ENCODE results near the gene XG. TPM values are rescaled to one million over a fixed set of nuclear protein-coding genes. Genes with fewer than 3 reads are reported as not detected.

Gene XG
- polyA plus RNA-seq, 3 donors = not detected

- 9% methylated on average over 6 of the region's 9 CpGs for WGBS (ENCODE audit: insufficient coverage)
- Histone ChIP-seq H3K9ac (ENCODE audit: insufficient read depth, low read length, poor library complexity, severe bottlenecking) (peak overlapping the region; percentile 12), H3K79me2 (ENCODE audit: insufficient read depth, low read length) (no peaks in the 10 kb centered on the region), H3K4me3 (replicated peaks in 1 of 3; ENCODE audit: low read depth in 2 of 3, low read length in 3 of 3) (no peak overlapping the region), H3K9me3 (replicated peaks in 1 of 2; ENCODE audit: control insufficient read depth in 1 of 2, insufficient read depth in 1 of 2, low read length in 2 of 2) (peaks cover 0 to 3% of the 10 kb centered on the region in 2 donors), H3K4me2 (replicated peaks; ENCODE audit: extremely low read depth, low read length, poor library complexity, severe bottlenecking) (no peak overlapping the region), H4K20me1 (ENCODE audit: insufficient read depth, low read length) (no peaks in the 10 kb centered on the region), H3K4me1 (ENCODE audit: control insufficient read depth in 1 of 2, insufficient read depth in 2 of 2, low read length in 2 of 2) (no peaks in the 10 kb centered on the region), H2AFZ (ENCODE audit: insufficient read depth, low read depth, low read length, poor library complexity, severe bottlenecking) (no peak overlapping the region), H3K27ac (ENCODE audit: low read depth in 1 of 2, low read length in 2 of 2) (no peak overlapping the region), H3K27me3 (ENCODE audit: control insufficient read depth in 2 of 2, insufficient read depth in 2 of 2, low read length in 2 of 2) (no peaks in the 10 kb centered on the region), H3K36me3 (replicated peaks in 1 of 2; ENCODE audit: control insufficient read depth in 1 of 2, insufficient read depth in 2 of 2, low read length in 2 of 2) (peaks cover 37 to 66% of the 10 kb centered on the region in 2 donors)
- H3K4me1 Mint-ChIP-seq = peaks cover 4% of the 10 kb centered on the region
- peaks cover 1 to 3% (median 2%) of the 10 kb centered on the region in 3 donors for H3K27me3 Mint-ChIP-seq (ENCODE audit: low read depth in 3 of 3)
- H3K36me3 Mint-ChIP-seq = peaks cover 69 to 88% of the 10 kb centered on the region in 2 donors
- intact Hi-C loops (cut with micrococcal nuclease) = loop anchor here in 1 of 2 donors (10.0 kb wide), 1 partner anchor 87 kb away; no protein-coding TSS in a partner anchor
- H3K9me3 Mint-ChIP-seq = peaks cover 2 to 13% (median 3%) of the 10 kb centered on the region in 7 donors
- no peak overlapping the region for H3K4me3 Mint-ChIP-seq
- TF ChIP-seq CTCF (IDR thresholded peaks at IDR 0.05) = no peak
- peak overlapping the region in 5 of 7 donors; percentile 30 to 73 (median 47) for H3K27ac Mint-ChIP-seq
- no peak for DNase-seq
Observed at GRCh38 chrX:2732076-2732475, 19.8 kb upstream of the XG start.

GRCh38 chrX:2732649-2733048, 19.2 kb upstream of the XG start:
- Histone ChIP-seq H3K79me2 (ENCODE audit: insufficient read depth, low read length) (no peaks in the 10 kb centered on the region), H3K4me3 (replicated peaks in 1 of 3; ENCODE audit: low read depth in 2 of 3, low read length in 3 of 3) (no peak overlapping the region), H3K4me1 (ENCODE audit: control insufficient read depth in 1 of 2, insufficient read depth in 2 of 2, low read length in 2 of 2) (no peaks in the 10 kb centered on the region), H3K4me2 (replicated peaks; ENCODE audit: extremely low read depth, low read length, poor library complexity, severe bottlenecking) (no peak overlapping the region), H4K20me1 (ENCODE audit: insufficient read depth, low read length) (no peaks in the 10 kb centered on the region), H3K9ac (ENCODE audit: insufficient read depth, low read length, poor library complexity, severe bottlenecking) (no peak overlapping the region), H2AFZ (ENCODE audit: insufficient read depth, low read depth, low read length, poor library complexity, severe bottlenecking) (no peak overlapping the region), H3K27me3 (ENCODE audit: control insufficient read depth in 2 of 2, insufficient read depth in 2 of 2, low read length in 2 of 2) (no peaks in the 10 kb centered on the region), H3K9me3 (replicated peaks in 1 of 2; ENCODE audit: control insufficient read depth in 1 of 2, insufficient read depth in 1 of 2, low read length in 2 of 2) (peaks cover 0 to 3% of the 10 kb centered on the region in 2 donors), H3K36me3 (replicated peaks in 1 of 2; ENCODE audit: control insufficient read depth in 1 of 2, insufficient read depth in 2 of 2, low read length in 2 of 2) (peaks cover 35 to 62% of the 10 kb centered on the region in 2 donors), H3K27ac (ENCODE audit: low read depth in 1 of 2, low read length in 2 of 2) (peak overlapping the region in 1 of 2 donors; percentile 25)
- peaks cover 1 to 3% (median 2%) of the 10 kb centered on the region in 3 donors for H3K27me3 Mint-ChIP-seq (ENCODE audit: low read depth in 3 of 3)
- intact Hi-C loops (cut with micrococcal nuclease) = loop anchor here in 1 of 2 donors (10.0 kb wide), 1 partner anchor 88 kb away; no protein-coding TSS in a partner anchor
- peaks cover 4% of the 10 kb centered on the region for H3K4me1 Mint-ChIP-seq
- H3K9me3 Mint-ChIP-seq = peaks cover 2 to 13% (median 3%) of the 10 kb centered on the region in 7 donors
- no peak for DNase-seq
- no peak for TF ChIP-seq CTCF (IDR thresholded peaks at IDR 0.05)
- H3K36me3 Mint-ChIP-seq = peaks cover 64 to 85% of the 10 kb centered on the region in 2 donors
- H3K27ac Mint-ChIP-seq = peak overlapping the region in 3 of 7 donors; percentile 23 to 61 (median 49)
- H3K4me3 Mint-ChIP-seq = no peak overlapping the region

All from CD14-positive monocyte (primary cell).